Myocyte (in vitro differentiated cells): ENCODE measurements around the gene CDX2. TPM values are rescaled to one million over a fixed set of nuclear protein-coding genes. Genes with fewer than 3 reads are reported as not detected.
A peak's percentile ranks its signal among the peaks of the same experiment; 100 is the strongest.
"Not testable (repeated sequence)": the region's sequence is repeated elsewhere in the genome, so short reads cannot be mapped to it uniquely, and the experiment has no call there.

Experiments used
- DNase-seq: peaks from one replicate; pipeline ENCODE4 v3.0.0-alpha.2; 2012; ENCODE audit warnings: low read depth
- polyA plus RNA-seq: library from polyadenylated mRNA; unstranded; fragments of >200 nt; gene quantifications from one replicate; pipeline ENCODE4 v1.2.1, GENCODE V29; 2012; ENCODE audit warnings: missing spikeins
- total RNA-seq: library from RNA; depleted of rRNA; stranded (reverse); fragments of >200 nt; gene quantifications from 2 replicates; pipeline ENCODE4 v1.2.3, GENCODE V29; 2014

CDX2 gene
- total RNA-seq, result not detected in 2 replicates
- polyA plus RNA-seq, result not detected

GRCh38 chr13:27969082-27969865 lies at the start of gene CDX2:
Gene CDX2, minus strand, starts transcription at chr13:27969315. Its CDS starts 309 bp downstream, at chr13:27969006.
- no peak for DNase-seq

GRCh38 chr13:28014301-28014700 lies 45.2 kb upstream of the CDX2 start:
- no peak for DNase-seq

GRCh38 chr13:28013482-28013881 lies 44.4 kb upstream of the CDX2 start:
- DNase-seq, result no peak

- no peak for DNase-seq
Measured at GRCh38 chr13:28012896-28013295, 43.8 kb upstream of the CDX2 start.

- DNase-seq, result no peak
Measured at GRCh38 chr13:28012383-28012782, 43.3 kb upstream of the CDX2 start.

GRCh38 chr13:28010046-28010445 lies 40.9 kb upstream of the CDX2 start:
- DNase-seq, result no peak

GRCh38 chr13:28005016-28005415 lies 35.9 kb upstream of the CDX2 start:
- DNase-seq, result not testable (repeated sequence)

- DNase-seq, result no peak
Measured at GRCh38 chr13:28002886-28003698, 34.0 kb upstream of the CDX2 start.

- no peak for DNase-seq
Measured at GRCh38 chr13:28001837-28002473, 32.8 kb upstream of the CDX2 start.

GRCh38 chr13:28001049-28001448 lies 31.9 kb upstream of the CDX2 start:
- no peak for DNase-seq

- DNase-seq, result no peak
Measured at GRCh38 chr13:28000567-28000966, 31.5 kb upstream of the CDX2 start.

GRCh38 chr13:27997904-27998522 lies 28.9 kb upstream of the CDX2 start:
- peak; percentile 62 for DNase-seq

- no peak for DNase-seq
Measured at GRCh38 chr13:27991881-27992280, 22.8 kb upstream of the CDX2 start.

- DNase-seq, result no peak
Measured at GRCh38 chr13:27988520-27988919, 19.4 kb upstream of the CDX2 start, which contains the start of gene URAD. Gene URAD, minus strand, starts transcription at chr13:27988693. Its CDS starts 56 bp downstream, at chr13:27988637.

GRCh38 chr13:27985600-27985999 lies 16.5 kb upstream of the CDX2 start:
- DNase-seq, result no peak

GRCh38 chr13:27982361-27982760 lies 13.2 kb upstream of the CDX2 start:
- DNase-seq, result no peak

GRCh38 chr13:27981006-27981708 lies 12.0 kb upstream of the CDX2 start:
- DNase-seq, result no peak

- no peak for DNase-seq
Measured at GRCh38 chr13:27980280-27980998, 11.3 kb upstream of the CDX2 start.

GRCh38 chr13:27979765-27980279 lies 10.7 kb upstream of the CDX2 start:
- no peak for DNase-seq
